SU-DHL-6 (cell line): Measurements from ENCODE around the gene SPEF1.

Experiments
- EZH2phosphoT487 ChIP-seq: fragments of 200-600 bp; sonication (generic), shearing (Covaris generic); conservative IDR thresholded peaks from 2 replicates; pipeline ENCODE4 v1.6.1; 2018; ENCODE audit warnings: mild to moderate bottlenecking, antibody characterized with exemption, low read length, moderate library complexity, mixed read lengths
- TF ChIP-seq, protein P1 (sequence below): fragments of 200-600 bp; sonication (generic); IDR thresholded peaks from one replicate; pipeline ENCODE4 v1.5.1; 2017; ENCODE audit warnings: antibody characterized with exemption, mild to moderate bottlenecking, low read length, moderate library complexity; ENCODE audit not compliant: insufficient read depth, poor library complexity, severe bottlenecking

DNA sequence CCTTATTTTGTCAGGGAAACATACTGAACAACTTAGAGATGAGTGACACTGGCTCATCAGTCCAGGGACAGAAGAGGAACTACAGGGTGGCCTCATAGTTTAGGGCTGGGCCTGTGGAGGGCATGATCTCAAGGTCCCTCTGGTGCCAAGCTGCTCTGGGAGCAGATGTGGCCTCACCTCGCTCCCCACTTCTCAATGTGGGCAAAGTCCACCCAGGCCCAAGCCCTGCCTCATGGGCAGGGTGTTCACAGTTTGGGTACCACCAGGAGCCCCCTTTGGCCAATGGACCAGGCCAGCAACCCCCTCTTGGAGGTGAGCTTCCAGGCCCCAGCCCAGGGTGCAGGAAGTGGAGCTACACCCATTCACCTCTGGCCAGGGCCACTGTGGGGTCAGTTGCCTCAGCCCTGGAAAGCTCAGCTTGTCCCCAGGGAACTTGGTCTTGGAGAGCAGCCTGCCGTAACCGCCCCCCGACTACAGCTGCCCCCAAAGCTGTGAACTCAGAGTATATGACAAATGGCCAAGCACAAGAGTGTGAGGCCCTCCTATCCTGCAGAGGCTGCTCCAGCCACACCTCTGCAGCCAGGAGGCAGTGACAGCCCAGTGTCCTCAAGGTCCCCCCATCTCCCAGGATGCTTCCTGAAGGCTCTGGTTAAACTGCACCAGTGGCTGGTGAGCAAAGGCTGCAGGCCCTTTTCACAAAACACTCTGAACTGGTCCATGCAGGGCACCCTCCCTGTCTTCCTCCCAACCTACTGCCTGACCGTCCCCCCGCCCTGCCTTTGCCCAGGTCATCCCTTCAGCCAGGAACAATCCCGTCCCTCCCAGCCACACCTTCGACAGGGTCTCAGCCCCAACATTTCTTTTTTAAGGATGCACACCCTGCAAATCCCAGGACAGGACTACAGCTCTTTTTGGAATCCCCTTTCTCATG is 17.3 kb downstream of the SPEF1 start:
- TF ChIP-seq, protein P1, sequence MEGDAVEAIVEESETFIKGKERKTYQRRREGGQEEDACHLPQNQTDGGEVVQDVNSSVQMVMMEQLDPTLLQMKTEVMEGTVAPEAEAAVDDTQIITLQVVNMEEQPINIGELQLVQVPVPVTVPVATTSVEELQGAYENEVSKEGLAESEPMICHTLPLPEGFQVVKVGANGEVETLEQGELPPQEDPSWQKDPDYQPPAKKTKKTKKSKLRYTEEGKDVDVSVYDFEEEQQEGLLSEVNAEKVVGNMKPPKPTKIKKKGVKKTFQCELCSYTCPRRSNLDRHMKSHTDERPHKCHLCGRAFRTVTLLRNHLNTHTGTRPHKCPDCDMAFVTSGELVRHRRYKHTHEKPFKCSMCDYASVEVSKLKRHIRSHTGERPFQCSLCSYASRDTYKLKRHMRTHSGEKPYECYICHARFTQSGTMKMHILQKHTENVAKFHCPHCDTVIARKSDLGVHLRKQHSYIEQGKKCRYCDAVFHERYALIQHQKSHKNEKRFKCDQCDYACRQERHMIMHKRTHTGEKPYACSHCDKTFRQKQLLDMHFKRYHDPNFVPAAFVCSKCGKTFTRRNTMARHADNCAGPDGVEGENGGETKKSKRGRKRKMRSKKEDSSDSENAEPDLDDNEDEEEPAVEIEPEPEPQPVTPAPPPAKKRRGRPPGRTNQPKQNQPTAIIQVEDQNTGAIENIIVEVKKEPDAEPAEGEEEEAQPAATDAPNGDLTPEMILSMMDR: no peak
- TF ChIP-seq EZH2phosphoT487: no peak
